ENCODE results near the gene TNFSF9.
"Not testable (repeated sequence)": the region's sequence is repeated elsewhere in the genome, so short reads cannot be mapped to it uniquely, and the experiment has no call there.

TNFSF9 gene

DNA sequence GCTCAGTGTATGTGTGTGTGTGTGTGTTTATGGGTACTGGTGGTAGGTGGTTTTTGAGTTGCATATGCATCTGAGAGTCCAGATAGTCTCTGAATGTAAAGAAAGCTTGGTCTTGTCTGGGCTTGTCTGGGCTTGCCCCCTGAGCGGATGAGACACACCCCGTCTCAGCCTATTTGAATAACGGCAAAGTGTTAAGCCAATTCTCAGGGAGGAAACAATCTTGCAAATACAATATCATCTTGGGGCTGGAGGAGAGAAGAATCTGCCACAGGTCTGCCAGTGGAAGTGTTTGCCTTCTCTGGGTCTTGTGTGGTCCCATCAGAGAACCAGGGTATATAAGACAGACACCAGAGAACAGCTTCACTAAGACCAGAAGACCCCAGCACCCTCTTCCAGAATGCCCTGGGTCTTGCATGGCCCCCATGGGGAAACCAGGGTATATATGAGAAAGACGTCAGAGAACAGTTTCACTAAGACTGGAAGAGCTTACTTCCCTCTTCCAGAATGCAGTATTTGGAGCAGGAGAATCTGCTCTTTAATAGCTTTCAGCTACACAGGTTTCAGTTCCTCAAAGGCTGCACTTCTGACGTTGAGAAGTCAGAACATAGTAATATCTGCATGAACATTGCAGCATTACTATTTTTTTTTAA is 46.8 kb downstream of the TNFSF9 start:
- no peak for DNase-seq

- no peak for DNase-seq
These were observed 48.8 kb downstream of the TNFSF9 start for GRCh38 chr19:6579450-6580178.

DNA sequence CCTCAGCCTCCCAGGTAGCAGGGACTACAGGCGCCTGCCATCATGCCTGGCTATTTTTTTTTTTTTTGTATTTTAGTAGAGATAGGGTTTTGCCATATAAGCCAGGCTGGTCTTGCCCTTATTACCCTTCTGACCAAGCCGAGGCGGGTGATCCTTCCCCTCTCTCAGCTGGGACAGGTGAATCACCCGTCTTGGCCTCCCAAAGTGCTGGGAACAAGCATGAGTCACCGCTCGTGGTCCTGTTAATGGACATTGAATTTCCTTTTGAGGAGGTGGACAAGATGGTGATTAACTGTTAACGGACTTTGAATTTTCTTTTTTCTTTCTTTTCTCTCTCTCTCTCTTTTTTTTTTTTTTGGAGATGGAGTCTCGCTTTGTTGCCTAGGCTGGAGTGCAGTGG is 49.5 kb downstream of the TNFSF9 start:
- DNase-seq: no peak

- not testable (repeated sequence) for DNase-seq
These were observed 52.0 kb downstream of the TNFSF9 start for GRCh38 chr19:6582515-6583484.
